Head of caudate nucleus (tissue), 42 donors: ENCODE measurements around the gene RPL28.

Source experiments
- DNase-seq, 42 donors: peaks; one replicate each; pipeline versions ENCODE4 v3.0.0 to v3.0.0-alpha.2; 2020 to 2021; ENCODE audit warnings: mixed read lengths in 7 of 42
- intact Hi-C: fragments of 100-400 bp; cut with DNase I; formaldehyde crosslinking; loops from one replicate; pipeline ENCODE4 v1.15.0; 2022

RPL28 gene

DNA sequence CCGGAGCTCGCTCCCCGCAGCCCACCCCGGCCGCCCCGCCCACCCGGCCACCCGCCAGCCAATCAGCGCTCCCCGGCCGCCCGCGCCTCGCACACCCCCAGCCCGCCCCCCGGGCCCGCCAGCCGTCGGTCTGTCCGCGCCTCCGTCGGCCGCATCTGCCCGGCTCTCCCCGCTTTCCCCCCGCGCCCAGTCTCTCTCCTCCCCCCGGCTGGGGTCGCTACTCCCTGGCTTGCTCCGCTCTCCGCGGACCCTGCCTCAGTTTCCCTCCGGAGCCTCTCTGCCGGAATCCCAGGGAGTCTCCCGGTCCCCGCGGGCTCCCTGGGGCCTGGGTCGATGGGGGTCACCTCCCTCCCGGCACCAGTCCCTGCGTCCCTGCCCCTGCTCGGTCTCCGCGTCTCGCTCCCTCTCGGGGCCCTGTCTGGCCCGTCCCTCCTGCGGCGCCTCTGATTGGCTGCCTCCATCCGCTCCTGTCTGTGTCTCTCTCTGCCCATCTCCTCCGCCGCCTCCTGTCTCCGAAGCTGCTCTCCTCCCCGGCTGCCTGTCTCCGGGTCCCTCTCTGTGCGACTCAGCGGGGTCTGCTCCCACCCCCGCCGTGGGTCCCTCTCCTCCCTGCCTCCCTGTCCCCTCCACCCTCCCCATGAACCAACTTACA lies 16.0 kb upstream of the RPL28 start:
- DNase-seq: no peak

DNA sequence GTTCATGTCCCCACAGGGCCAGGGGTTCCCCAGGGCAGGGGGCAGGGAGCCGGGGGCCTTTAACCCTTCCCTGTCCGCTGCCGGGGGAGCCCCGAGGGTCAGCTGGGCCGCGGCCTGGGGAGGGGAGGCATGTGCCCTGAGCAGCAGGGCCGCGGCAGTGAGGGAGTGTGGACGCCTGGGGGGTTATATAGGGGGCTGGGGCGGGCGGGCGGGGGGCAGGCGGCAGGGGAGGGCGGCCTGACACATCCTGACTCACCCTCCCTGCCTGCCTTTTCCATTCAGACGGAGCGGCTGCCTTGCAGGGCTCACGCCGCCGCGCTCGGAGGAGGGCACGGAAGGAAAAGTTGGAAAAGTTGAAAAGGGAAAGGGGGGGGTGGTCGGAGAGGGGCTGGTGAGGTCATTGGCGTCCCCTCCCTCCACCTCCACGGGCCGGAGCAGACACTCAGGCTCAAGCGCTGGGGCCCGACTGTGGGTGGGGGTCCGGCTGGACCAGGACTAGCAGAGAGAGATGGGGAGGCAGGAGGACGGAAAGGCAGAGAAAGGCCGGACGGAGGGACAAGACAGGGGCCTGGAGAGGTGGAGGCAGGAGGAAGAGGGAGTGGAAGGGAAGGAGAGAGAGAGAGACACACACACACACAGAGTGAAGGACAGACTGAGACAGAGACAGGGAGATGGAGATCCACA lies 15.3 kb upstream of the RPL28 start, which contains the start of gene IL11:
Gene IL11 (minus strand): TSS at position 159 of the 684 bp plus-strand sequence. CDS start 153 bp downstream, at position 6.
- intact Hi-C loops: no loop called here

More for the DNA sequence above, 16.0 kb upstream of the RPL28 start:
- intact Hi-C loops: no loop called here

GRCh38 chr19:55372316-55373081 lies 13.2 kb upstream of the RPL28 start:
- intact Hi-C loops: no loop called here

More for the DNA sequence above, 15.3 kb upstream of the RPL28 start, which contains the start of gene IL11:
- no peak for DNase-seq

GRCh38 chr19:55373306-55373992 lies 12.3 kb upstream of the RPL28 start:
- intact Hi-C loops: no loop called here
- DNase-seq: no peak

More at GRCh38 chr19:55372316-55373081, 13.2 kb upstream of the RPL28 start:
- DNase-seq: no peak

DNA sequence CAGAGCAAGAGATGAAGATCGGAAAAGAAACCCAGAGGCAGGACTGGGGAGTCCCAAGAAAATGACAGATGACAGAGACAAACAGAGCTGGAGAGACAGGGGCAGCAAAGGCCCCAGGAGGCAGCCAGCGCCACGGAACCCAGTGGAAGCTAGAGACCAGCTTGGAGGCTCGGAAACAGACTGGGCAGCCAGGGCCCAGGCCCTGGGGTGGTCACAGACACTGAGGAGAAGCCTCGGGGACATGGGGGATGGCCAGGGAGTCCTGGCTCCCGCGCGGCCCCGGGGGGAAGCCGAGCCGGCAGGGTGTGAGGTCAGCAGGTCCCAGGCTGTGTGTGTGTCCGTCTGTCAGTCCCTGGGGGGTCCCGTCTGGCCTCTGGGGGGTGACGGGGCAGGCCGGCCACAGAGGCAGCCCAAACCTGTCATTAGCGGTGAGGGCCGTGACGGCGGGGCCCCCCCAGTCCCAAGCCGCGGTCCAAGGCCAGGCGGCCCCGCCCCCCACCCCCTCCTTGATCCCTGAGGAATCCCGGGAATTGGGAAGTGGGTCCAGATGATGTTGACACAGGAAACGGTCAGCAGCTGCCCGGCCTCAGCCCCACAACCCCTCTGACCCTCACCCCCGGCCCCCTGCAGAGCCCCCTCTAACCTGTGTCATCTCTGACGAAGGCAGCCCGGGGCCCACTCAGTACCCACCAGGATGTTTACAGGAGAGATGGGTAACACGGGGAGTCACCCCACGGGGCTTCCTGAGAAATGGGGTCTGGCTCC lies 11.6 kb upstream of the RPL28 start:
- DNase-seq: no peak
- intact Hi-C loops: no loop called here

- intact Hi-C loops: no loop called here
- no peak for DNase-seq
Observed at GRCh38 chr19:55376241-55376933, 9.3 kb upstream of the RPL28 start, which contains the start of gene TMEM190. TSS of gene TMEM190 (plus strand) at chr19:55376826. CDS start at chr19:55376854, 28 bp downstream.

DNA sequence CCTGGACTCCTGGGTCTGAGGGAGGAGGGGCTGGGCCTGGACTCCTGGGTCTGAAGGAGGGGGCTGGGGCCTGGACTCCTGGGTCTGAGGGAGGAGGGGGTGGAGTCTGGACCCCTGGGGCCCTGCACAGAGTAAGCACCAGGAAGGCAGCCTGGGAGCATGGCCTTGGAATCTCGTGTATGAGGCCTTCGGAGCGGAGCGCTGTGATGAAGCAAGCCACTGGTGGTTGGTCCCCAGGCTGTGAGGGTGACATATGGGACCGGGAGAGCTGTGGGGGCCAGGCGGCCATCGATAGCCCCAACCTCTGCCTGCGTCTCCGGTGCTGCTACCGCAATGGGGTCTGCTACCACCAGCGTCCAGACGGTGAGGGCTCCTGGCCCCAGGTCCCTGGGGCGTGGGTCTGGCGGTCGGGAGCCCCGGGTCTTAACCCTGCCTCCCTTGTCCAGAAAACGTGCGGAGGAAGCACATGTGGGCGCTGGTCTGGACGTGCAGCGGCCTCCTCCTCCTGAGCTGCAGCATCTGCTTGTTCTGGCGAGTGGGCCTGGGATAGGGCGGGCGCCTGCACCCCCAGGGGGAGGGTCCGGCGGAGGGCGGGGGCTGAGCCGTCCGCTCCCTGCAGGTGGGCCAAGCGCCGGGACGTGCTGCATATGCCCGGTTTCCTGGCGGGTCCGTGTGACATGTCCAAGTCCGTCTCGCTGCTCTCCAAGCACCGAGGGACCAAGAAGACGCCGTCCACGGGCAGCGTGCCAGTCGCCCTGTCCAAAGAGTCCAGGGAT lies 8.2 kb upstream of the RPL28 start:
- intact Hi-C loops: no loop called here
- DNase-seq: no peak

DNA sequence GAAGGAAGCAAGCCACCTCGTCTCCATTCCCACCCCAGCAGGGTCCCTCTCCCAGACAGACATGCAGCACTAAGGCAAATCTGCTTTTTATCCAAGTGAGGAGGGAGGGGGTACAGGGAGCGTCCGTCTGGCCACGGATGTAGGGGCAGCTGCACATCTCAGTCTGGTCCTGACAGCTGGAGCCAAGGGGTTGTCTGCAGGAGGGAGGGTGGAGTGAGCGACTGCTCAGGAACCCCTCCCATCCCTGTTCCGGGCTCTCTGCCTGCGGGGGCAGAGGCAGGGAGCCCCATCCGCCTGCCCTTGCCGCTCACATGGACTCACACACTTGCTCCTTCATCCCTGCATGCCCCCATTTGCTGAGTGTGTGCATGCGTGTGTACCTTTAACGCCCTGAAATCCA lies 6.6 kb upstream of the RPL28 start:
- intact Hi-C loops: no loop called here
- DNase-seq: no peak

GRCh38 chr19:55382013-55382412 lies 3.7 kb upstream of the RPL28 start:
- intact Hi-C loops: loop anchor here (5.0 kb wide), 2 partner anchors 40 to 80 kb away; no protein-coding TSS in a partner anchor
- DNase-seq: no peak

DNA sequence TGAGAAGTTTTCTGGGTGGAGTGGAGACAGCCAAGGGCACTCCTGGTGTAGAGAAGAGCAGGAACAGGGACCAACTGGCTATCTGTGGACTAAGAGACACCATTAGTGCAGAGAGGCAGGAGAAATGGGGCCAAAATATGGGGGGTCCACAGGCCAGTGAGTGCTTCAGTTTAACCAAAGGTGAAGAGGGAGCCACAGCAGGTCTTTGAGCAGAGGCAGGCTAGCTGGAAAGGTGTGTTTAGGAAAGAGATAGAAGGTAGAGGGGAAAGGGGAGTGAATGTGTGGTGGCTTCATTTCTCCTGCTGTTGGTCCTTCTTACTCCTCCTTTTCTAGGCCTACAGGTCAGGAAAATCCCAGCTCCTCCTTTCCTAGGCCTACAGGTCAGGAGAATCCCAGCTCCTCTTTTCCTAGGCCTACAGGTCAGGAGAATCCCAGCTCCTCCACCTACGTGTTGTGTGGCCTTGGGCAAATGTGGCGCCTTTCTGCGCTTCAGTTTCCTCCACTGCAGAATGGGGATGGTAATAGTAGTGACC lies 3.1 kb upstream of the RPL28 start:
- intact Hi-C loops: loop anchor here (5.0 kb wide), 2 partner anchors 40 to 80 kb away; no protein-coding TSS in a partner anchor
- DNase-seq: no peak

- DNase-seq: peak in 41 of 42 donors; percentile 27 to 73 (median 52)
- intact Hi-C loops: loop anchor here (5.0 kb wide), 2 partner anchors 41 to 81 kb away; no protein-coding TSS in a partner anchor
Observed at GRCh38 chr19:55383279-55384130, 2.2 kb upstream of the RPL28 start.

DNA sequence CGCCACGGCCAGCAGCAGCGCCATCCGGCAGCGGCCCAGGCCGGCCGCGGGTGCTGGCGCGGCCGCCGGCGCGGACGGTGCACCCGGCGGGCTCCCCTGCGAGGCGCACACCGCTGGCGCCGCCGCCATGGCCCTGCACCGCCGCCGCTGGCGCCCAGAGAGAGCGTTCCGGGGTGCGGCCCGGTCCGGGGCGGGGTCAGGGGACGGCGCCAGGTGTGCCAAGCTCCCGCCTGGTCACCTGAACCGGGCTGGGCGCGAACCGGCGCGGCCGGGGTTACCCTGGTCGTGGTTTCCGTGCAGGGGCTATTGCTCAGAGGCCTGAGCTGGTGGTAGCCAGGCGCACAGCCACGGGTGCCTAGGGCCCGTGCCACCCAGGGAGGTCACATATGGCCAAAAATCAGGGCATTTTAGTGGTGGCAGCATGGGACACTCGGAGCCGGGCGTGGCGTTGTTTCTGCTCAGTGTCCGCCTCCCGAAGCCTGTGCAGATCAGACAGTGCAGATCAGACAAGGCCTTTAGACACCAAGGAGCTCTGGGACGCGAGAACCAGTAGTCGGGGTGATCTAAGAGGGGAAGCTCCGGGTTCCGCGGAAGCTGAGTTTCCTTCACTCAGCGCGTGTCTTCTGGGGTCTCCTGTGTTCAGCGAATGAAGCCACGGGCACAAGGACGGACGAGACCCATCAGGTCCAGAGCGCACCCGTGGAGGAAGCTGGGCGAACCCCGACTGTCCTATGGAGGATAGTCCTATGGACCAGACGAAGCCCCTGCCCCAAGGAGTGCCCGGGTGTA lies 1.4 kb upstream of the RPL28 start, which contains the start of gene TMEM238:
Gene TMEM238 (minus strand): TSS at position 162 of the 789 bp plus-strand sequence. CDS start 33 bp downstream, at position 129.
- DNase-seq: peak in 29 of 42 donors; percentile 6 to 58 (median 25)
- intact Hi-C loops: loop anchor here (5.0 kb wide), 2 partner anchors 42 to 82 kb away; no protein-coding TSS in a partner anchor

DNA sequence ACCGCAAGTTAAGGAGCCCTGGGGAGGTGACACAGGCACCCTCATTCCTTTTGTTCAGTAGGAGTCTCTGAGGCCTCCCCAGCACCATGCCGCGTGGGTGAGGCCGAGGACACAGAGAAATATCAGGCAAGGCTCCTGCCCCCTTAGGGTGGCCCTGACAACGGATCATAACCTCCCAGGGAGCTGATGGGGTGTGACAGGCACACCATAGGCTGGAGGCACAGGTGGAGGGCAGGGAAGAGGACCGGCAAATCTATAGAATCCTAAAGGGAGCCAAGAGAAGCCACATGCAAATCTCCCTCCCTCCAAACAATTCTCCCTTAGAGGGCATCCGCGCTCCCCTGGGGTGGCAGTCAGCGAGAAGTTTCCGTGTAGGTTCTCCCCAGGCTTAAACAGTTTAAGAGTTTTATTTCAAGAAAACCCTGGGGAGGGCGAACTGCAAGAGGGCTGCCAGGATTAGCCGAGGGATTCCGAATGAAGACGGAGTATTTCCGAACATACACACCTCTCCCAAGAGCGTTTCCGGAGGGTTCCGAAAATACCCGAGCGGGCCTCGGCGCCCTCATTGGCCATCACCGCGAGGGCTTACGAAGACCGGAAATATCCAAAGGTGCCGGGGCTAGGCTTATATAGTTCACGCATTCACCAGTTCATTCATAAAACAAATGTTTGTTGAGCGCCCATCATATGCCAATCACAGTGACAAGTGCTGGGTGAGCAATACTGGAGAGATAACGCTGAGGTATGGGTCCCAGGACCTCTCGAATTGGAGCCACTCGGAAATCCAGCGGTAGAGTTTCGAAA lies 610 bp upstream of the RPL28 start:
- intact Hi-C loops: loop anchor here (5.0 kb wide), 2 partner anchors 43 to 83 kb away; no protein-coding TSS in a partner anchor
- DNase-seq: peak; percentile 80 to 96 (median 90)
